Hindlimb muscle (tissue), 1 donor: ENCODE results near the gene FCRL2. TPM values are rescaled to one million over a fixed set of nuclear protein-coding genes. Genes with fewer than 3 reads are reported as not detected.
A peak's percentile ranks its signal among the peaks of the same experiment; 100 is the strongest.

Experiments used
- DNase-seq: peaks from one replicate; pipeline ENCODE4 v3.0.0-alpha.2; 2013
- polyA plus RNA-seq: library from polyadenylated mRNA; unstranded; fragments of 120-200 nt; gene quantifications from one replicate; pipeline ENCODE4 v1.2.1, GENCODE V29; 2013; ENCODE audit not compliant: insufficient read length

The FCRL2 gene
- not detected for polyA plus RNA-seq

GRCh38 chr1:157776971-157777391 is at the start of gene FCRL2:
Gene FCRL2, minus strand, starts transcription at chr1:157777132. Its CDS starts 59 bp downstream, at chr1:157777073.
- DNase-seq: no peak

GRCh38 chr1:157820299-157820698 is 43.4 kb upstream of the FCRL2 start:
- no peak for DNase-seq

- DNase-seq: no peak
Measured at GRCh38 chr1:157819896-157820295, 43.0 kb upstream of the FCRL2 start, which contains the start of gene FCRL1. Gene FCRL1, minus strand, starts transcription at chr1:157820120. Its CDS starts 83 bp downstream, at chr1:157820037.

- no peak for DNase-seq
Measured at GRCh38 chr1:157819215-157819614, 42.3 kb upstream of the FCRL2 start.

GRCh38 chr1:157813269-157813668 is 36.3 kb upstream of the FCRL2 start:
- no peak for DNase-seq

GRCh38 chr1:157806431-157807149 is 29.7 kb upstream of the FCRL2 start:
- no peak for DNase-seq

- no peak for DNase-seq
Measured at GRCh38 chr1:157803851-157804250, 26.9 kb upstream of the FCRL2 start.

GRCh38 chr1:157799996-157800395 is 23.1 kb upstream of the FCRL2 start:
- DNase-seq: no peak

- DNase-seq: no peak
Measured at GRCh38 chr1:157798211-157798610, 21.3 kb upstream of the FCRL2 start.

GRCh38 chr1:157785248-157785647 is 8.3 kb upstream of the FCRL2 start:
- peak; percentile 1 for DNase-seq

- no peak for DNase-seq
Measured at GRCh38 chr1:157784801-157785200, 7.9 kb upstream of the FCRL2 start.

GRCh38 chr1:157782931-157783330 is 6.0 kb upstream of the FCRL2 start:
- DNase-seq: peak; percentile 4

- DNase-seq: no peak
Measured at GRCh38 chr1:157781048-157781447, 4.1 kb upstream of the FCRL2 start.

- DNase-seq: no peak
Measured at GRCh38 chr1:157775101-157775870, 1.6 kb downstream of the FCRL2 start.

GRCh38 chr1:157774412-157774811 is 2.5 kb downstream of the FCRL2 start:
- DNase-seq: no peak

- DNase-seq: no peak
Measured at GRCh38 chr1:157773493-157774350, 3.2 kb downstream of the FCRL2 start.

GRCh38 chr1:157771661-157772425 is 5.1 kb downstream of the FCRL2 start:
- no peak for DNase-seq

GRCh38 chr1:157770442-157771043 is 6.4 kb downstream of the FCRL2 start:
- no peak for DNase-seq

- DNase-seq: no peak
Measured at GRCh38 chr1:157766792-157767191, 10.1 kb downstream of the FCRL2 start.

- no peak for DNase-seq
Measured at GRCh38 chr1:157758018-157758417, 18.9 kb downstream of the FCRL2 start.

- no peak for DNase-seq
Measured at GRCh38 chr1:157753611-157754010, 23.3 kb downstream of the FCRL2 start.

GRCh38 chr1:157751283-157751682 is 25.6 kb downstream of the FCRL2 start:
- no peak for DNase-seq
